Esophagus squamous epithelium (tissue), 4 donors: ENCODE measurements around the gene TLR4.

Experiments
- CTCF ChIP-seq, 6 experiments: fragments of 450-650 bp in 4 of 6; fragments of 200-600 bp in 2 of 6; sonication (generic) in 2 of 6; IDR thresholded peaks; one replicate each; pipeline ENCODE4 v1.5.1; 2016 to 2019; ENCODE audit warnings: antibody characterized with exemption in 6 of 6, mild to moderate bottlenecking in 4 of 6, moderate library complexity in 4 of 6
- POLR2A ChIP-seq, 4 donors: fragments of 450-650 bp; IDR thresholded peaks; one replicate each; pipeline ENCODE4 v1.6.1; 2017; ENCODE audit warnings: antibody characterized with exemption in 4 of 4, mild to moderate bottlenecking in 4 of 4, moderate library complexity in 3 of 4

GRCh38 chr9:117733465-117733864, 29.3 kb downstream of the TLR4 start:
- TF ChIP-seq CTCF (IDR thresholded peaks at IDR 0.05) (no peak), POLR2A (IDR thresholded peaks at IDR 0.05) (no peak)
